Kidney epithelial cell (primary cell): Measurements from ENCODE around the gene DUSP16. TPM values are rescaled to one million over a fixed set of nuclear protein-coding genes. Genes with fewer than 3 reads are reported as not detected.

ENCODE experiments used
- DNase-seq: peaks from one replicate; pipeline ENCODE4 v3.0.0-alpha.2; 2010; ENCODE audit warnings: low read depth
- H3K27me3 ChIP-seq: 2 replicates; pipeline ENCODE4 v1.6.0; 2011; ENCODE audit warnings: low read length; ENCODE audit not compliant: control insufficient read depth, insufficient read depth
- H3K36me3 ChIP-seq: 2 replicates; pipeline ENCODE4 v1.5.1; 2011; ENCODE audit warnings: low read length; ENCODE audit not compliant: control insufficient read depth, insufficient read depth
- H3K4me3 ChIP-seq: 2 replicates; pipeline ENCODE4 v1.5.1; 2011; ENCODE audit warnings: low read depth, mild to moderate bottlenecking, control low read depth, low read length
- total RNA-seq: library from RNA; depleted of rRNA; stranded (reverse); fragments of >200 nt; gene quantifications from 2 replicates; pipeline ENCODE4 v1.2.3, GENCODE V29; 2015
- TF ChIP-seq, protein P1 (sequence below): IDR thresholded peaks from 2 replicates; pipeline ENCODE4 v1.5.1; 2011; ENCODE audit warnings: mild to moderate bottlenecking, moderate library complexity, low read length, control low read depth, inconsistent platforms; ENCODE audit not compliant: insufficient read depth, poor library complexity, severe bottlenecking

The DUSP16 gene
- total RNA-seq, 1 donor from 2014 or later = 22.7 TPM

DNA sequence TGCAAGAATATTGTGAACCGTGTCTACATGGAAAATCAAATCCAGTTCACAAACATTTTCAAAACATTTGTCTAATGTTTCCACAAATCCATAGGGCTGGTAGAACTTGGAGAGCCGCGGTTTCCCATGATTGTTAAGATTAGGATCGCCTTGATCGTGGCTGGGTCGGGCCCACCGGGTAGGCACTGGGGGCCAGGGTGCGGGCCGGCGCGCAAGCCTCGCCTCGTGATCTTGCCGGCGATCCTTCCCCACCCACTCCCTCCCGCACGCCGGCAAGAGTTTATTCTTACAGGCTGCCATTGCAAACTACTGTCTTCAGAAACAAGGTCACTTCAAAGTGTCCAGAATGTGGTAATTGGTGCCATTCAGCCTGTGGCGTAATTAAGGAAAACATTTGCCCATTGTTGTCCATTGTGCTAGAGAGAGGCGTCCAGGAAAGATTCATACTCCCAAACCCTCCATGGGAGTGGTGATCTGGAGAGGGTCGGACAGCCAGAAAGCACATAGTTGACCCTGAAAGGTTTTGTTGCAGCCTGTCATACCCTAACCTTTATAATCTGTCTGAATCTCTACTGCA lies 110.2 kb downstream of the DUSP16 start:
- TF ChIP-seq, protein P1, sequence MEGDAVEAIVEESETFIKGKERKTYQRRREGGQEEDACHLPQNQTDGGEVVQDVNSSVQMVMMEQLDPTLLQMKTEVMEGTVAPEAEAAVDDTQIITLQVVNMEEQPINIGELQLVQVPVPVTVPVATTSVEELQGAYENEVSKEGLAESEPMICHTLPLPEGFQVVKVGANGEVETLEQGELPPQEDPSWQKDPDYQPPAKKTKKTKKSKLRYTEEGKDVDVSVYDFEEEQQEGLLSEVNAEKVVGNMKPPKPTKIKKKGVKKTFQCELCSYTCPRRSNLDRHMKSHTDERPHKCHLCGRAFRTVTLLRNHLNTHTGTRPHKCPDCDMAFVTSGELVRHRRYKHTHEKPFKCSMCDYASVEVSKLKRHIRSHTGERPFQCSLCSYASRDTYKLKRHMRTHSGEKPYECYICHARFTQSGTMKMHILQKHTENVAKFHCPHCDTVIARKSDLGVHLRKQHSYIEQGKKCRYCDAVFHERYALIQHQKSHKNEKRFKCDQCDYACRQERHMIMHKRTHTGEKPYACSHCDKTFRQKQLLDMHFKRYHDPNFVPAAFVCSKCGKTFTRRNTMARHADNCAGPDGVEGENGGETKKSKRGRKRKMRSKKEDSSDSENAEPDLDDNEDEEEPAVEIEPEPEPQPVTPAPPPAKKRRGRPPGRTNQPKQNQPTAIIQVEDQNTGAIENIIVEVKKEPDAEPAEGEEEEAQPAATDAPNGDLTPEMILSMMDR = no peak
- no peak for DNase-seq
- H3K4me3 ChIP-seq = no peak overlapping the region
- no peaks in the 10 kb centered on the region for H3K36me3 ChIP-seq
- no peaks in the 10 kb centered on the region for H3K27me3 ChIP-seq

DNA sequence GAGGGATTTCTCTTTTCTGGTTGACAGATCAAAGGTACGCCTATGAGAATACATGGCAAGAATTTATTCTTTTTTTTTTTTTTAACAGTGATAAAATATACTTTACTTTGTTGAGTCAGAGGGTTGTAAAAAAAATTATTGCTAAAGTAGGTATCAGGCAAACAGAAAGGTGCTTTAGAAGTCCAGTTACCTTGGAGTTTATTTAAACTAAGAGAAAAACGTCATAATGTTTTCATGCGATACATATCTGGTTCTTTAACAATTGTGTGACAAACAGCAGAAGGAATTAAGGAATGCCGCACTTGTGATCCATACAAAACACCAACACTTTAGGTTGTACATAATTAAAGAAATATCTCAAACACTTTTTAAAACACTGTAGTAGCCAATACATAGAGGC lies 111.6 kb downstream of the DUSP16 start:
- H3K27me3 ChIP-seq = no peaks in the 10 kb centered on the region
- no peaks in the 10 kb centered on the region for H3K36me3 ChIP-seq
- TF ChIP-seq, protein P1 = no peak
- no peak overlapping the region for H3K4me3 ChIP-seq
- no peak for DNase-seq

DNA sequence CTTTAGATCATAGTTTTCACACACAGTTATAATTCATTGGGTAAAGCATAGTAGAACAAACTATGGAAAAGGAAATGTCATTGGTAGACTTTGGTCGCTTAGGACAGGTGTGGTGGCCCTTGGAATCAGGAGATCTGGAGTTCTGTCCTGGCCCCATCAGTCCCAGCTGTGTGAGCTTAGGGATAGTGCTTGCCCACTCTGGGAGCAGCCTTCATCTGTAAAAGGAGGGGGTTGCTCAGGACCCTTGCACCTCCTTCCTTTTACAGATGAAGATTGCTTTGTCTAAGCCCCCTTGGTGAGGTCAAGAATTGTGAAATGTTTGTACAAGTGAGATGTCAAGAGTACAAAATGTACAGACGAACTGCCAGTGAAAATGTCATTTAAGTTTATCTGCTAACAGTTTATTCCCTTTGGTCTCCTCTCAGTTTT lies 112.6 kb downstream of the DUSP16 start:
- DNase-seq = no peak
- no peaks in the 10 kb centered on the region for H3K36me3 ChIP-seq
- TF ChIP-seq, protein P1 = no peak
- no peaks in the 10 kb centered on the region for H3K27me3 ChIP-seq
- H3K4me3 ChIP-seq = no peak overlapping the region

DNA sequence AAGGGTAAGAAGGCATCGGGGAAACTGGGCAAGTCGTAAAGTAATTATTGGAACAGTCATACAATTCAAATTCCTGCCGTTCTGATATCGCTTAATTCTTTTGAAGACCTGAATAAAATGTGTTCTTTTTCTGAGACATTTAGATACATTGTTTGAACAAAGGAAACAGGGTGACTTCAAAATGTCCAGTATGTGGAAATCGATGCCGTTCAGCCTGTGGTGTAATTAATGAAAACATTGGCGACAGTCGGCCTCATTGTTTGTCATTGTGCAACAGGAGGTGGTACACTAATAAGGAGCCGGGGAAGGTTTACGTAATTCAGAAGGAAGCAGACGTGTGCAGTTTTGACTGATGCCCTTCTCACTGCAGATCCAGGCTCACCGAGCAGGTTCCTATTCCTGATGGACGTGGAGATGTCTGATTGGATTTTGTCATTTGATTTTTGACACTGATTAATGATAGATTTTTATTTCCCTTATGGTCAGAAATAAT lies 113.1 kb downstream of the DUSP16 start:
- Histone ChIP-seq H3K27me3 (no peaks in the 10 kb centered on the region), H3K36me3 (no peaks in the 10 kb centered on the region), H3K4me3 (no peak overlapping the region)
- DNase-seq = no peak
- TF ChIP-seq, protein P1 = no peak

DNA sequence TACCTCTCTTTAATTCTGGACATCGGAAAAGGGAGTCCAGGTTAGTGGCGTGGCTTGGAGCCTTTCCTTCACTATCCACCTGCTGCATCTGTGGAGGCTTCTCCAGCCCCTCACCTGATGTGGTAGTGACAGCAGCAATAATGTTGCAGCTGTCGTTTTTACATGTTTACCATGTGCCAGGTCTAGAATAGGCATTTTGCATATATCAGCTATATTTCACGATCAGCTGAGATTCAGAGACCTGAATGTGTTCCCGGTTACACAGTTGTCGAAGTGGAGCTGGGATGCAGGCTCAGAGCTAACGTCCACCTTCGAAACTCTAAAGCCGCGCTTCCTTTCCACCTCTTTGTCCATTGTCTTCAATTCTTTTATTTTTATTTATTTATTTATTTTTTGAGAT lies 114.8 kb downstream of the DUSP16 start:
- H3K4me3 ChIP-seq = no peak overlapping the region
- DNase-seq = no peak
- H3K36me3 ChIP-seq = no peaks in the 10 kb centered on the region
- TF ChIP-seq, protein P1 = no peak
- H3K27me3 ChIP-seq = no peaks in the 10 kb centered on the region

DNA sequence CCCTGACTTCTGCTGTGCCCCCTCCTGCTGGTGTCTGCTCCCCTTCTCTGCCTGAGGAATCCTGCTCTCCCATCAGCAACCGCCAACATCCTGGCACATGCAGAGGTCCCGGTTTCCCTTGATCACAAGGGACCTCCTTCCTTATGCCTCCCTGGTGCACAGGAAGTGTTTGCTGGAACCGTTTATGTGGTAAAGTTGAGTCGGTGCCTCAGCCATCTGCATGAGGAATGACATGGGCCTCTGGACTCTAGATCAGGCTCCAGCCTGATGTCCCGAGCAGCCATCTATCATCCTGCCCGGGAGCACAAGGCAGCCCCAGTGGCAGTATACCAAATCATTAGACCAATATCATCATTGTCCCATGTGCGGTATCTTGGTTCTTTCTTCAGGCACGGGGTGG lies 115.4 kb downstream of the DUSP16 start:
- no peaks in the 10 kb centered on the region for H3K27me3 ChIP-seq
- no peak overlapping the region for H3K4me3 ChIP-seq
- no peaks in the 10 kb centered on the region for H3K36me3 ChIP-seq
- TF ChIP-seq, protein P1 = no peak
- DNase-seq = no peak
